Neuronal stem cell (in vitro differentiated cells): ENCODE measurements around the gene NDUFB7.

ENCODE experiments used
- DNase-seq: peaks from one replicate; pipeline ENCODE4 v3.0.0-alpha.2; 2013; ENCODE audit warnings: low spot score
- H2AFZ ChIP-seq: one replicate; pipeline ENCODE4 v1.6.1; 2013; ENCODE audit warnings: mild to moderate bottlenecking, low read length, inconsistent platforms
- H2AK5ac ChIP-seq: 2 replicates; pipeline ENCODE4 v1.6.1; 2013; ENCODE audit warnings: low read depth, mild to moderate bottlenecking, inconsistent platforms, low read length, moderate library complexity, mixed read lengths
- H2BK120ac ChIP-seq: 2 replicates; pipeline ENCODE4 v1.6.1; 2013; ENCODE audit warnings: low read depth, mild to moderate bottlenecking, inconsistent platforms, low read length, moderate library complexity, mixed read lengths
- H2BK12ac ChIP-seq: one replicate; pipeline ENCODE4 v1.6.1; 2013; ENCODE audit warnings: low read length, inconsistent platforms
- H2BK15ac ChIP-seq: 2 replicates; pipeline ENCODE4 v1.6.1; 2013; ENCODE audit warnings: mild to moderate bottlenecking, low read length, inconsistent platforms, mixed read lengths
- H2BK5ac ChIP-seq: one replicate; pipeline ENCODE4 v1.6.1; 2013; ENCODE audit warnings: inconsistent platforms, mild to moderate bottlenecking, low read length, moderate library complexity
- H3K14ac ChIP-seq: one replicate; pipeline ENCODE4 v1.6.1; 2013; ENCODE audit warnings: low read length, inconsistent platforms
- H3K18ac ChIP-seq: 2 replicates; pipeline ENCODE4 v1.6.1; 2013; ENCODE audit warnings: low read length, inconsistent platforms
- H3K23ac ChIP-seq: 2 replicates; pipeline ENCODE4 v1.6.1; 2013; ENCODE audit warnings: low read depth, mild to moderate bottlenecking, mixed read lengths, low read length, inconsistent platforms; ENCODE audit not compliant: poor library complexity
- H3K27ac ChIP-seq: replicated peaks from 3 replicates; pipeline ENCODE4 v1.5.1; 2013; ENCODE audit warnings: low read length, inconsistent platforms
- H3K27me3 ChIP-seq, 3 experiments: 2 replicates each; pipeline ENCODE4 v1.6.1; 2013; ENCODE audit warnings: low read length in 3 of 3, mild to moderate bottlenecking in 2 of 3, inconsistent platforms in 1 of 3, low read depth in 1 of 3, mixed read lengths in 1 of 3, moderate library complexity in 1 of 3; ENCODE audit not compliant: control insufficient read depth in 3 of 3, insufficient read depth in 3 of 3
- H3K36me3 ChIP-seq, 2 donors: replicated peaks in 1 of 2; 2 replicates each; pipeline ENCODE4 v1.6.1; 2013; ENCODE audit warnings: low read length in 2 of 2; ENCODE audit not compliant: control insufficient read depth in 2 of 2, insufficient read depth in 2 of 2
- H3K4ac ChIP-seq: 2 replicates; pipeline ENCODE4 v1.6.1; 2013; ENCODE audit warnings: inconsistent platforms, mild to moderate bottlenecking, low read length, moderate library complexity
- H3K4me1 ChIP-seq, 2 donors: 1 replicate in 1 of 2; 2 replicates in 1 of 2; pipeline ENCODE4 v1.6.1; 2013; ENCODE audit warnings: low read length in 2 of 2, low read depth in 1 of 2; ENCODE audit not compliant: control insufficient read depth in 2 of 2, insufficient read depth in 1 of 2
- H3K4me2 ChIP-seq: one replicate; pipeline ENCODE4 v1.6.1; 2013; ENCODE audit warnings: mild to moderate bottlenecking, low read length, inconsistent platforms; ENCODE audit not compliant: insufficient read depth, poor library complexity, severe bottlenecking
- H3K4me3 ChIP-seq, 2 donors: 2 replicates each; pipeline ENCODE4 v1.5.1; 2013; ENCODE audit warnings: low read length in 2 of 2, mild to moderate bottlenecking in 2 of 2, inconsistent platforms in 1 of 2, moderate library complexity in 1 of 2
- H3K79me1 ChIP-seq: one replicate; pipeline ENCODE4 v1.6.1; 2013; ENCODE audit warnings: low read depth, mild to moderate bottlenecking, inconsistent platforms, low read length, moderate library complexity
- H3K9ac ChIP-seq: one replicate; pipeline ENCODE4 v1.6.1; 2013; ENCODE audit warnings: mild to moderate bottlenecking, low read depth, low read length, inconsistent platforms; ENCODE audit not compliant: poor library complexity
- H3K9me3 ChIP-seq, 2 donors: replicated peaks in 1 of 2; 2 replicates each; pipeline versions ENCODE3 to v1.6.1; 2013; ENCODE audit warnings: low read length in 2 of 2, mild to moderate bottlenecking in 2 of 2, inconsistent platforms in 1 of 2, low read depth in 1 of 2, mixed read lengths in 1 of 2, moderate library complexity in 1 of 2; ENCODE audit not compliant: control insufficient read depth in 2 of 2, insufficient read depth in 1 of 2
- H4K8ac ChIP-seq: one replicate; pipeline ENCODE4 v1.6.1; 2013; ENCODE audit warnings: low read depth, mild to moderate bottlenecking, inconsistent platforms, low read length, moderate library complexity
- H4K91ac ChIP-seq: one replicate; pipeline ENCODE4 v1.6.1; 2013; ENCODE audit warnings: low read length, low read depth, mild to moderate bottlenecking, inconsistent platforms; ENCODE audit not compliant: poor library complexity
- WGBS, 2 donors: extraction: QIAGEN DNeasy Blood & Tissue Kit; methylation state at CpG; one replicate each; pipeline ENCODE4 v1.1.7; 2013; ENCODE audit warnings: missing lambda C conversion rate in 2 of 2, mixed read lengths in 1 of 2; ENCODE audit not compliant: insufficient read length in 2 of 2, insufficient replicate concordance in 1 of 2; ENCODE audit errors: extremely low coverage in 2 of 2; 5-methylcytosine and 5-hydroxymethylcytosine counted together

NDUFB7 gene

DNA sequence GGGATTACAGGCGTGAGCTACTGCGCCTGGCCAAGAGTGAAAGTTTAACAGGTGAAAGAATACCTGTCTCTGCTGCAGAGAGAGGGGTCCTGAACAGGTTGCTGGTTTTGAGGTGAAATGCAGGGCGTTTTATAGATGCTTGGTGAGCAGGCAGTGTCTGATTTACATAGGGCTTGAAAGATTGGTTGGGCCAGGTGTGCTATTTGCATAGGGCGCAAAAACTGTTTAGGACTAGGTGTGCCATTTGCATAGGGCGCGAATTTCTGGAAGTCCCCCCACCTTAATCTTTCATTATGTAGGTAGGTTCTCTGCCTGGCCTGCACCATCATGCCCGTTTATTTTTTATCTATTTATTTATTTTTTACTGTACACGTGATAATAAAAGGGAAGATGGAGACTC, 4.5 kb upstream of the NDUFB7 start:
- Histone ChIP-seq H2AFZ (no peak overlapping the region), H2BK5ac (no peak overlapping the region), H3K4me2 (no peak overlapping the region), H3K4me1 (no peaks in the 10 kb centered on the region), H3K18ac (no peak overlapping the region), H3K14ac (no peak overlapping the region), H2AK5ac (no peak overlapping the region), H3K4ac (no peak overlapping the region), H3K9ac (no peak overlapping the region), H3K27me3 (peaks cover 0 to 1% (median 0%) of the 10 kb centered on the region in 3 experiments), H3K79me1 (peaks cover 4% of the 10 kb centered on the region), H3K36me3 (no peaks in the 10 kb centered on the region), H2BK15ac (no peak overlapping the region), H3K23ac (no peak overlapping the region), H2BK120ac (no peak overlapping the region), H4K8ac (no peak overlapping the region), H4K91ac (no peak overlapping the region), H3K27ac (no peak overlapping the region), H3K4me3 (no peak overlapping the region), H2BK12ac (no peak overlapping the region), H3K9me3 (no peaks in the 10 kb centered on the region)
- WGBS, 2 donors, result no CpG with 5 or more reads among the region's 8 CpGs
- no peak for DNase-seq

DNA sequence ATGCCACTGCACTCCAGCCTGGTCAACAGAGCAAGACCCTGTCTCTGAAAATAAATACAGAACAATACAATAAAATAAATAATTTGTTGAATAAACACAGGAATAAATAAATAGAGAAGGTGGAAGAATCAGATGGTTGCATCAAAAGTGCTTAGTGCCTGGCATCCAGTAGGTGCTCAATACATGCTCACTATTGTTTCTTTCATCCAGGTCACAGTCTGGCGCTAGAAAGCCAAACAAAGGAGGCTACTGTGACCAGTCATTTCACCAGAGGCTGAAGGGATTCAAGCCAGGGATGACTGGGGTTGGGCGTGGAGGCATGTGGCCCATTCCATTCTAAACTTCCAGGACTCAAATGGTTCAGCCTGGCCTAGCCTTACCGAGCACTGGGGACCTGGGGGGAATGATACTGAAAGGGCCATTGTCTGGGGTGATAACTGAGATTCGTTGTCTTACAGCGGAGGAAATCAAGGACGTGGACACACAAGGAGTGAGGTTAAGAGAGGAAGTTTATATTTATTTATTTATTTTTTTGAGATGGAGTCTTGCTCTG, 3.6 kb upstream of the NDUFB7 start:
- H3K27me3 ChIP-seq, result peaks cover 0 to 1% (median 0%) of the 10 kb centered on the region in 3 experiments
- no peak overlapping the region for H3K23ac ChIP-seq
- peaks cover 5 to 7% of the 10 kb centered on the region in 2 donors for H3K4me1 ChIP-seq
- WGBS, 2 donors, result no CpG with 5 or more reads among the region's 6 CpGs
- no peak overlapping the region for H2AFZ ChIP-seq
- H3K79me1 ChIP-seq, result peaks cover 9% of the 10 kb centered on the region
- no peak for DNase-seq
- no peak overlapping the region for H3K4me3 ChIP-seq
- H4K91ac ChIP-seq, result no peak overlapping the region
- no peak overlapping the region for H3K18ac ChIP-seq
- H4K8ac ChIP-seq, result no peak overlapping the region
- H2BK15ac ChIP-seq, result no peak overlapping the region
- no peak overlapping the region for H2BK5ac ChIP-seq
- no peak overlapping the region for H2BK12ac ChIP-seq
- no peak overlapping the region for H3K4ac ChIP-seq
- H2AK5ac ChIP-seq, result no peak overlapping the region
- no peak overlapping the region for H3K14ac ChIP-seq
- H3K9ac ChIP-seq, result no peak overlapping the region
- H2BK120ac ChIP-seq, result no peak overlapping the region
- no peak overlapping the region for H3K4me2 ChIP-seq
- H3K36me3 ChIP-seq, result no peaks in the 10 kb centered on the region
- H3K9me3 ChIP-seq, result no peaks in the 10 kb centered on the region
- no peak overlapping the region for H3K27ac ChIP-seq

DNA sequence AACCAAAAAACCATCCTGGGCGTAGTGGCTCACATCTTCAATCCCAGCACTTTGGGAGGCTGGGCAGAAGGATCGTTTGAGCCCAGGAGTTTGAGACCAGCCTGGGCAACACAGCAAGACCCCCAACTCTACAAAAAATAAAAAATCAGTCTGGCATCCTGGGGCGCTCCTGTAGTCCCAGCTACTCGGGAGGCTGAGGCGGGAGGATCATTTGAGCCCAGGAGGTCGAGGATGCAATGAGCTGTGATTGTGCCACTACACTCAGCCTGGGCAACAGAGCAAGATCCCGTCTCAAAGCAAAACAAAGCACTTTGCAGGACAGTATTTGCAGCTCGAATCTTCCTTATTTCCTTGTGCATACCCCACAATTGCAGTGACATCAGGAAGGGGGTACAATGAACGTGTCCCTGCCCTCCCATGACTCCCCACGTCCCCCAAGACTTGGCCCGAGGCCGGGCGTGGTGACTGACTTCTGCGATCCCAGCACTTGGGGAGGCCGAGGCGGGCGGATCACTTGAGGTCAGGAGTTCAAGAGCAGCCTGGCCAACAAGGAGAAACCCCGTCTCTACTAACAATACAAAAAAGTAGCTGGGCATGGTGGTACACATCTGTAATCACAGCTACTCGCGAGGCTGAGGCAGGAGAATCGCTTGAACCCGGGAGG, 870 bp downstream of the NDUFB7 start:
- H3K4me2 ChIP-seq, result peak overlapping the region; percentile 94
- H3K36me3 ChIP-seq, result peaks cover 7 to 31% of the 10 kb centered on the region in 2 donors
- H3K4me1 ChIP-seq, result peaks cover 5 to 7% of the 10 kb centered on the region in 2 donors
- H3K79me1 ChIP-seq, result peaks cover 15% of the 10 kb centered on the region
- H3K9me3 ChIP-seq, result peaks cover 0 to 2% of the 10 kb centered on the region in 2 donors
- H3K4me3 ChIP-seq, result peak overlapping the region; percentile 97 to 100
- no peak overlapping the region for H2BK120ac ChIP-seq
- H2BK15ac ChIP-seq, result no peak overlapping the region
- no peak overlapping the region for H2AK5ac ChIP-seq
- no peak overlapping the region for H2BK5ac ChIP-seq
- no peak overlapping the region for H3K14ac ChIP-seq
- no peak overlapping the region for H4K91ac ChIP-seq
- H2AFZ ChIP-seq, result peak overlapping the region; percentile 98
- H3K27ac ChIP-seq, result no peak overlapping the region
- no peak overlapping the region for H4K8ac ChIP-seq
- H3K27me3 ChIP-seq, result peaks cover 0 to 1% (median 0%) of the 10 kb centered on the region in 3 experiments
- no CpG with 5 or more reads among the region's 22 CpGs for WGBS, 2 donors
- H3K4ac ChIP-seq, result no peak overlapping the region
- no peak for DNase-seq
- H3K9ac ChIP-seq, result peak overlapping the region; percentile 100
- no peak overlapping the region for H3K18ac ChIP-seq
- no peak overlapping the region for H2BK12ac ChIP-seq
- H3K23ac ChIP-seq, result peak overlapping the region; percentile 99

DNA sequence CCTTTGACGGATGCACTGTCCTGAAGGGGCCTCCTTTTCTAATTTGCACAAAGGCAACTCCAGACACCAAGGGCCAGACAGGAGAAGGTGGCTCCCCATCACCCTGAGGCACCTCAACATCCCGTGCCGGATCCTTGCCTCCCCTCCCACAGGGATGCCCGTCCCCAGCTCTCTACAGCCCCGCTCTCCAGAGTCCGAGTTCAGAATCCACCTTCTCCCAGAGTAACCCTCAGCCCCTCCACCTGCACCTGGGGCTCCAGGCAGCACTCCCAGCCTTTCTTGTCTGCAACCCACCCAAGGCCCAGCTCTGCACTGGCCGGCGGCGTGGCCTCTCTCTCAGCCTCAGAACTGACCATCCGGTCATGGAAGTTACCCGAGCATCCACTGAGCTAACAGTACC, 4.8 kb downstream of the NDUFB7 start:
- Histone ChIP-seq H2BK5ac (no peak overlapping the region), H3K9ac (no peak overlapping the region), H4K8ac (no peak overlapping the region), H3K23ac (no peak overlapping the region), H2AK5ac (no peak overlapping the region), H3K4me2 (no peak overlapping the region), H3K27me3 (peaks cover 0 to 1% (median 0%) of the 10 kb centered on the region in 3 experiments), H3K4me1 (peaks cover 5 to 7% of the 10 kb centered on the region in 2 donors), H2BK15ac (no peak overlapping the region), H2BK120ac (no peak overlapping the region), H4K91ac (no peak overlapping the region), H3K79me1 (peaks cover 24% of the 10 kb centered on the region), H3K27ac (no peak overlapping the region), H3K4me3 (no peak overlapping the region), H2AFZ (no peak overlapping the region), H3K9me3 (peaks cover 0 to 2% of the 10 kb centered on the region in 2 donors), H3K36me3 (peaks cover 14 to 52% of the 10 kb centered on the region in 2 donors), H3K18ac (no peak overlapping the region), H3K4ac (no peak overlapping the region), H2BK12ac (no peak overlapping the region), H3K14ac (no peak overlapping the region)
- DNase-seq, result no peak
- WGBS, 2 donors, result no CpG with 5 or more reads among the region's 11 CpGs
